GM12872 (cell line): ENCODE measurements around the gene RPS19.
A peak's percentile ranks its signal among the peaks of the same experiment; 100 is the strongest.

ENCODE experiments used
- CTCF ChIP-seq: IDR thresholded peaks from 3 replicates; pipeline ENCODE4 v1.5.1; 2011; ENCODE audit warnings: low read depth, mild to moderate bottlenecking, low read length, moderate library complexity; ENCODE audit not compliant: insufficient read depth

Gene RPS19

DNA sequence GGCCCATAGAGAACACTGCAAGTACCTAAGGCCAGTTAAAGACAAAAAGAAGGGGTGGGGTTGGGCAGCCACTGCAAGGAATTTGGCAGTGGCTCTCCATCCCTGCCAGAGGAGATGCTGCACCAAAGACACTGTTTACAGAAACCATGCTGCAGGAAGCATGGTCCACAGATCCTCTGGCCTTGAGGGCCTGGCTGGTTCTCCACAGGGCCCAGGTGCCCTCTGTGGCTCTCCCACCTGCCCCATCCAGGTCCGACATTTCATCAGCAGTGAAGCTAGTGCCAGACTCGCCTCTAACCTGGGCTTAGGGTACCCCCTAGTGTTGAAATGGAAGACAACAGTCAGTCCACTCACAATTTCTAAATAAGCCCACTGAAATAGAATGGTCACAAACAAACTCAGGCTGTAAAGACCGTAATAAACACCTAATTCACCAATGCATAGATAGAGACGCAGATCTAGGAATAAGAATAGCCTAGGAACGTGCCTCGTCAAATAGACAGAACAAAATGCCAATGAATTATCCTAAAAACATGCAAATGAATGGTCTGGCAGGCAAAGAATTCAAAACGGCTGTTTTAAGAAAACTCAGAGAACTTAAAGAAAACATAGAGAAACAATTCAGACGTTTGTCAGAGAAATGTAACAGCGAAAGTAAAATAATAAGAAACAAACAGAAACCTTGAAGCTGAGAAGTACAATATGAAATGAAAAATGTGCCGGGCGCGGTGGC, 38.9 kb upstream of the RPS19 start:
- peak; percentile 76 for TF ChIP-seq CTCF

- no peak for TF ChIP-seq CTCF
Observed at GRCh38 chr19:41837981-41838708, 21.9 kb upstream of the RPS19 start.

DNA sequence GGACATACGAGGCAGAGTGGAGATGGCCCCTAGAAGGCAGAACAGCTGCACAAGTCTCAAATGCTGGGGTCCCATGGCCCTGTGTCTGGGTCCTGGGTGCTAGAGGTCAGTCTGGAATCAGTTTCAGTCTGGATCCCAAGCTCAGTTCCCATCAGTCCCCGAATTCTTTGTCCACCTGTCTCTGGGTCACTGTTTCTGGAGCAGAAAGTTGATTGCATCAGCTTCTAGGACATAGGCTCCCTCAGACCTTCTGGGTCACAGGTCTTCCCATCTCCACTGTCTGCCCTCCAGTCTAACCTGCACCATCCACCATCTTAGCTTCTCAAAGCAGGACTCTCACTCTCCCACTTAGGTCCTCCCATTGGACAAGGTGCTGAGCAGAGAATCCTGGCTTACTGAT, 20.8 kb upstream of the RPS19 start:
- TF ChIP-seq CTCF, result no peak

DNA sequence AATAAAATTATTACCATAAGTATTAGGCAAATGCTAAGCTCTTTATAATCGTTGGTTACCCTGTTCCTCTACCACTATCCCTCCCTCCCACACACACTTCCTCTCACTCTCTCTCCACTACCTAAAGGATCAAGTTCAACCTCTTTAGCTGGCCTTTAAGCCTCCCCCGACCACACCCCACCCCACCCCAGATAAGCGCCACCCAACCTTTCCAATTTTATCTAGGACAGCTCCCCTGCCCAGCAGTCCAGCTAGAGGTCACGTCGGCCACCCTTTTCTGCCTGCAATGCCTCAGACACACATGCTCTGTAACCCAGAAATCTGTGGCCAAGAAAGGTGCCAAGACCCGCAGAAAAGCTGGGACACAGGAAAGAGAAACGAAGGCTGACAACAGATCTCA, 16.7 kb upstream of the RPS19 start:
- TF ChIP-seq CTCF, result no peak

- TF ChIP-seq CTCF, result no peak
Observed at GRCh38 chr19:41844601-41845000, 15.5 kb upstream of the RPS19 start, which contains the start of gene LYPD4. Gene LYPD4 (minus strand): TSS chr19:41844683. CDS start chr19:41839285, 5,398 bp downstream.

DNA sequence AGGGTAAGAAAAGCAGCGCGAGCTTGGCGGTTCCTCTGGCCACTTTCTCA, 15.2 kb upstream of the RPS19 start, which contains the start of gene DMRTC2:
Gene DMRTC2 (plus strand): TSS at position 42 of the 50 bp plus-strand sequence. CDS start 2,387 bp downstream, outside the sequence.
- TF ChIP-seq CTCF, result no peak

DNA sequence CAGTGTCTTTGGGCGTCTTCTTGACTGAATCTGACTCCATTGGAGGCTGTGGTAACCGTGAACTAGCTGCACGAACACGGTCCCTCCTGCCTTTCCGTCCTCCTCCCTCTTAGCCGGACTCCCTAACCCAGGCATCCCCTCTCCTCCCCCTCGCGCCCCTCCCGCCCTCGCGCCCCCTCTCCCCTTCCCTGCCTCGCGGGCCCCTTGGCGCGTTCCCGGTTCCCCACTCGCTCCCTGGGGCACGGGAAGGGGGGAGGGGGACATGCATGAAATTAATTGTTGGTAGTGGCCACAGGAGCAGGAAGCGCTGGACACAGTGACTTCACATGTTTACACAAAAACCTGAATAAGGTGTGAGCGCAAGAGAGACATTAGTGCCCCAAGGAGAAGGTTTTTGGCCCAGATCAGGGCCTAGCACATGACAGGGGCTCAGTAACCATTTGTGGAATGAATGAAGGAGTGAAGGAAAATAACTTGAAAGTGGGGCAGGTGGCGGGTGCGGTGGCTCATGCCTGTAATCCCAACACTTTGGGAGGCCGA, 14.9 kb upstream of the RPS19 start:
- no peak for TF ChIP-seq CTCF
